Endothelial cell (in vitro differentiated cells): ENCODE results near the gene CACTIN. TPM values are rescaled to one million over a fixed set of nuclear protein-coding genes. Genes with fewer than 3 reads are reported as not detected.
"Not testable (repeated sequence)": the region's sequence is repeated elsewhere in the genome, so short reads cannot be mapped to it uniquely, and the experiment has no call there.

ENCODE experiments used
- DNase-seq: peaks from one replicate; pipeline ENCODE4 v3.0.0; 2021; ENCODE audit warnings: low spot score
- H3K27ac Mint-ChIP-seq: one replicate; pipeline ENCODE4 v1.8.0; 2021; ENCODE audit warnings: mixed read lengths, inconsistent platforms; ENCODE audit not compliant: unreplicated experiment
- H3K27me3 Mint-ChIP-seq: one replicate; pipeline ENCODE4 v1.8.0; 2021; ENCODE audit warnings: mild to moderate bottlenecking, moderate library complexity, mixed read lengths, inconsistent platforms; ENCODE audit not compliant: unreplicated experiment
- H3K36me3 Mint-ChIP-seq: one replicate; pipeline ENCODE4 v1.8.0; 2021; ENCODE audit warnings: mild to moderate bottlenecking, low read depth, mixed read lengths, inconsistent platforms; ENCODE audit not compliant: unreplicated experiment
- H3K4me1 Mint-ChIP-seq: one replicate; pipeline ENCODE4 v1.8.0; 2021; ENCODE audit warnings: mild to moderate bottlenecking, mixed read lengths, inconsistent platforms; ENCODE audit not compliant: unreplicated experiment
- H3K4me3 Mint-ChIP-seq: one replicate; pipeline ENCODE4 v1.8.0; 2021; ENCODE audit warnings: mild to moderate bottlenecking, mixed read lengths, inconsistent platforms; ENCODE audit not compliant: unreplicated experiment
- H3K9me3 Mint-ChIP-seq: one replicate; pipeline ENCODE4 v1.8.0; 2021; ENCODE audit warnings: mixed read lengths, inconsistent platforms; ENCODE audit not compliant: unreplicated experiment
- total RNA-seq: library from RNA; stranded (reverse); fragmentation: NEBNext Ultra II Directional; extraction: Animal tissue kit (Norgen Biotek cat#: 25700); gene quantifications from one replicate; pipeline ENCODE4 v1.2.1, GENCODE V29; 2021; ENCODE audit not compliant: unreplicated experiment
- TF ChIP-seq, protein P1 (sequence below): fragments of 200-600 bp; sonication (generic); IDR thresholded peaks from one replicate; pipeline ENCODE4 v1.5.0; 2021; ENCODE audit warnings: antibody characterized with exemption; ENCODE audit not compliant: unreplicated experiment

Gene CACTIN
- total RNA-seq, 1 donor from 2014 or later: 31.8 TPM

DNA sequence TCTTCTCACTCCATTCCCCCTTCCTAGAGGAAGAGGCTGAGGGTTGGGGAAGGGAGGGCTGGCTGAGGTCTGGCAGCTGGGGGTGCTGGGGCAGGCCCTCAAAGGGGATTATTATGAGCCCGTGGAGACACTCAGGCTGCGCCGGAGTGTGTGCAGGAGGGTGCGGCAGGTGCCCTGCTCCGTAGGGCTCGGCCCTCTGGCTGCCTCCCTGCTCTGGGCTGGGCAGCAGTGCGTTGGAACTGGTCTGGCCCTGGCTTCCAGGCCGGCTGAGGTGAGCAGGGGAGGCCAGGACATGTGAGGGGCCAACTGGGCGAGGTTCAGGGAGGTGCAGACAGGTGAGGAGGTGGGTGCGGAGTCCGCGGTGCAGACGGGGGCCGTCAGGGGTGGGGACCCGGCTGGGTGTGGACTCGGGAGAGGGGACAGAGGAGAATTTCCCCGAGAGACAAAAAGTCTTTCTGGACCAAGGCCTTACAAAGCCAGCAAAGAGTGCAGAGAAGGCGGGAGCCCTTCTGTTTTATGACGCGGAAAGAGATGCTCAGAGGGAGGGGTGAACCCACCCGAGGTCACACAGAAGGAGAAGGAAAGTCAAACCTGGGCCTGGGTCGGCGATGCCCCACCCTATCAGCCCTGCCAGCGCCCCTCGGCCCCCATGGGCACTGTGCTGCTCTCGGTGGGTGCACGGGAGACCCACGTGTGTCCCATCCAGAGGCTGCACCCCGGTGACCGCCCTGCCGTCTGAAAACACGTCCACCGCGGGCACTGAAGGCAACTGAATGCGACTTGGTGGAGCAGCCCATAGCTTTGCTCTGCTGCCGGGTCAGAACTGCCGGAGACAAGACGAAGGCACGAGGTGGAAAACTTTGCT, 42.7 kb upstream of the CACTIN start:
- no peaks in the 10 kb centered on the region for H3K36me3 Mint-ChIP-seq
- DNase-seq: no peak
- H3K9me3 Mint-ChIP-seq: no peaks in the 10 kb centered on the region
- no peak overlapping the region for H3K27ac Mint-ChIP-seq
- no peak overlapping the region for H3K4me3 Mint-ChIP-seq
- H3K27me3 Mint-ChIP-seq: peaks cover 10% of the 10 kb centered on the region
- H3K4me1 Mint-ChIP-seq: peaks cover 2% of the 10 kb centered on the region
- TF ChIP-seq, protein P1, sequence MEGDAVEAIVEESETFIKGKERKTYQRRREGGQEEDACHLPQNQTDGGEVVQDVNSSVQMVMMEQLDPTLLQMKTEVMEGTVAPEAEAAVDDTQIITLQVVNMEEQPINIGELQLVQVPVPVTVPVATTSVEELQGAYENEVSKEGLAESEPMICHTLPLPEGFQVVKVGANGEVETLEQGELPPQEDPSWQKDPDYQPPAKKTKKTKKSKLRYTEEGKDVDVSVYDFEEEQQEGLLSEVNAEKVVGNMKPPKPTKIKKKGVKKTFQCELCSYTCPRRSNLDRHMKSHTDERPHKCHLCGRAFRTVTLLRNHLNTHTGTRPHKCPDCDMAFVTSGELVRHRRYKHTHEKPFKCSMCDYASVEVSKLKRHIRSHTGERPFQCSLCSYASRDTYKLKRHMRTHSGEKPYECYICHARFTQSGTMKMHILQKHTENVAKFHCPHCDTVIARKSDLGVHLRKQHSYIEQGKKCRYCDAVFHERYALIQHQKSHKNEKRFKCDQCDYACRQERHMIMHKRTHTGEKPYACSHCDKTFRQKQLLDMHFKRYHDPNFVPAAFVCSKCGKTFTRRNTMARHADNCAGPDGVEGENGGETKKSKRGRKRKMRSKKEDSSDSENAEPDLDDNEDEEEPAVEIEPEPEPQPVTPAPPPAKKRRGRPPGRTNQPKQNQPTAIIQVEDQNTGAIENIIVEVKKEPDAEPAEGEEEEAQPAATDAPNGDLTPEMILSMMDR: no peak

DNA sequence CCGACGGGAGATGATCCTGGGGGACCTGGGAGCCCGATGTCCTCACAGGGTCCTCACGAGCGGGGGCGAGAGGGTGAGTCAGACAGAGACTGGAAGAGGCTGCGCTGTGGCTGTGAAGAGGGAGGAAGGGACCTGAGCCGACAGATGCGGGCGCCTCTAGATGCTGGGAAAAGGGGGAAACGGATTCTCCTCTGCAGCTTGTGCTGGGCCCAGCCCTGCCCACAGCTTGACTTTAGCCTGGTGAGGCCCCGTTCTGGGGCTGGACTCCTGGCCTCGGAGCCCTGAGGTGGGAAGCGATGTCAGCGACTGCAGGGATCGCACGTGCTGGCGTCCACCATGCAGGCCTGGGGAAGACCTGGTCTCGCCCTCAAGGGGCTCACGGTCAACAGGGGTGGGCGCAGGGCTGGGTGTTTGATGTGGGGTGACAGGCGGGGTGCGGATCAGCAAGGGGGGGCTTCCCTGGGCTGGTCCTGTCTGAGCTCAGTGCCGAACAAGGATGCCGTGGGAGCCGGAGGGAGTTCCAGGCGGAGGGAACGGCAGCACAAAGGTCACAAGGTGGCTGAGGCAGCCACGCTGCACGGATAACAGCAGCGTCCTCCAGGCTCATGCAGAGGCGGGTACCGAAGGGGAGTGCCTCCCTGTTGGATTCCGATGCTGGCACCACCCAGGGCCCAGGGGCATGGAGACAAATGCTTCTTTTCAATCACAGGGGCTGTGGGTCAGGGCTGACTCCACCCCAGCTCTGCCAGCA, 41.9 kb upstream of the CACTIN start:
- no peak for DNase-seq
- H3K27ac Mint-ChIP-seq: no peak overlapping the region
- H3K27me3 Mint-ChIP-seq: peaks cover 10% of the 10 kb centered on the region
- H3K4me3 Mint-ChIP-seq: no peak overlapping the region
- H3K36me3 Mint-ChIP-seq: peaks cover 6% of the 10 kb centered on the region
- TF ChIP-seq, protein P1: no peak
- H3K4me1 Mint-ChIP-seq: peaks cover 2% of the 10 kb centered on the region
- H3K9me3 Mint-ChIP-seq: no peaks in the 10 kb centered on the region

DNA sequence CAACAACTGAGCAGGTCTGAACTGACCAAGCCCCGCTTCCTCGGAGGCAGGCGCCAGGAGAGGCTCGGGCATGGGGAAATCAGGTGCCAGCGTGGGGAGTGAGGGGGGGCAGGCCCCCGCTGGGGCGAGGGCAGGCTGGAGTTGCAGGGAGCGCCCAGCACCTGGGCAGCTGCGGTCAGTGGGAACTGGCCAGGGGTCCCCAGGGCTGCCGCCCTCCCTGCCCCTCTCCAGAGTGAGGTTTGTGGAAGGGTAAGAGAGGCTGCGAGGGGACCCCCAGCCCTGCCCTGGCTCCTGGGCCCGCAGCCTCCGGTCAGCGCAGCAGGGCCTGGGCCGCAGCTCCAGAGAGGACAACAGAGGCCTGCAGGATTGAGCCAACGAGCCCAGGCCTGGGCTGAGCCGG, 41.2 kb upstream of the CACTIN start:
- peaks cover 11% of the 10 kb centered on the region for H3K36me3 Mint-ChIP-seq

DNA sequence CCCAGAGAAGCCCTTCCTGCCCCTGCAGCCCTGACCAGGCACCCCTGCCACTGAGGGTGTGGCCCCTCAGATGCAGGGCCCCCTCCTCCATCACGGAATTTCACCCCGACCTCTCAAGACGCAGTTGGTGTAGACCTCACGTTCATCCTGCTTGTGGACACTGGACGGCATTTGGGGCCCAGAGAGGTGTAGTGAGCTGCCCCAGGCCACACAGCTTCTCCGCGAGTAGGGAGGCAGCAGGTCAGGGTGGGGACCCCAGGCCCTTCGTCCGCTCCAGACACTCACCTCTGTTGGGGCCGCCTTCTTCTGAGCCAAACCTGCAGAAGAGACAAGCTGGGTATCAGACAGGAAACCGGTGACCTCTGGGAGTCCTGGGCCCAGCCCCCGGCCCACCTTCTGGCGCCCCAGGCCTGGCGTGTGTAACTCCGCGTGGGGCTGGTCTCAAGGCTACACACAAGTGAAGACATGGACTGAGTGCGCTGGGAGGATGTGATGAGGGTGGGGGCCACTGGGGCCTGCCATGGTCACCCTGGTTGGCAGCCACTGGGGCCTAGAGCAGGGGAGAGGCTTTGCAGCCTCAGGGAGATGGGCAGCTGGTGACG, 40.5 kb upstream of the CACTIN start:
- peaks cover 11% of the 10 kb centered on the region for H3K36me3 Mint-ChIP-seq
- H3K27me3 Mint-ChIP-seq: peaks cover 13% of the 10 kb centered on the region
- TF ChIP-seq, protein P1: no peak
- no peak overlapping the region for H3K27ac Mint-ChIP-seq
- H3K9me3 Mint-ChIP-seq: no peaks in the 10 kb centered on the region
- no peak for DNase-seq
- H3K4me3 Mint-ChIP-seq: no peak overlapping the region
- H3K4me1 Mint-ChIP-seq: peaks cover 2% of the 10 kb centered on the region

More for the DNA sequence above, 41.2 kb upstream of the CACTIN start:
- Mint-ChIP-seq H3K27me3 (peaks cover 14% of the 10 kb centered on the region), H3K9me3 (no peaks in the 10 kb centered on the region), H3K27ac (no peak overlapping the region), H3K4me3 (no peak overlapping the region), H3K4me1 (peaks cover 2% of the 10 kb centered on the region)
- DNase-seq: no peak
- TF ChIP-seq, protein P1: no peak

DNA sequence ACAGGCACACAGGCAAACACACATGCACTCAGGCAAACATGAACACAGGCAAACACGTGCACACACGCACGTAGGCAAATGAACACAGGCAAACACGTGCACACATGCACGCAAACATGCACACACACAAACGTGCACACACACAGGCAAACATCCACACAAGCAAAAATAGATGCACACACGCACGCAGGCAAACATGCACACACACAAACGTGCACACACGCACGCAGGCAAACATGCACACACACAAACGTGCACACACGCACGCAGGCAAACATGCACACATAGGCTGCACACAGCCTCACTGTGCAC, 39.9 kb upstream of the CACTIN start:
- Mint-ChIP-seq H3K27me3 (peaks cover 12% of the 10 kb centered on the region), H3K36me3 (peaks cover 11% of the 10 kb centered on the region), H3K4me3 (peak overlapping the region; percentile 83), H3K27ac (peak overlapping the region; percentile 80)
- not testable (repeated sequence) for DNase-seq, H3K9me3 Mint-ChIP-seq, H3K4me1 Mint-ChIP-seq
